ENCODE data around the gene LMF1. TPM values are rescaled to one million over a fixed set of nuclear protein-coding genes. Genes with fewer than 3 reads are reported as not detected.
"Not testable (repeated sequence)": the region's sequence is repeated elsewhere in the genome, so short reads cannot be mapped to it uniquely, and the experiment has no call there.

Gene LMF1
- total RNA-seq, 1 donor from 2014 or later = 19.0 TPM

DNA sequence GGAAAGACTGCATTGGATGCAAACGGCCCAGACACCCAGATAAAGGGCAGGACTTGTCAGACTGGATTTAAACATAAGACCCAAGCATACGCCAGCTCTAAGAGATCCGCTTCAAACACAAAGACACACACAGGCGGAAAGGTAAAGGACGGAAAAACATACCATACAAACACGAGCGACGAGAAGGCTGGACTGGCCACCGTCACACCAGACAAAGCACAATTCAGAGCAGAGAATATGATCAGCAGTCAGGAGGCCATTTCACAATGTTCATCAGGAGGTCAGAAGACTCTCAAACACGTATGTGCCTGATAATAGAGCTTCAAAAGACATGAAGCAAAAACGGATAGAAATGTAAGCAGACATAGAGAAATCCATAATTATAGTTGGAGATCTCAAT lies 85.4 kb downstream of the LMF1 start:
- no peak for TF ChIP-seq CTCF (IDR thresholded peaks at IDR 0.05)

GRCh38 chr16:884232-884631 lies 86.6 kb downstream of the LMF1 start:
- DNase-seq (no peak), ATAC-seq (no peak)
- Histone ChIP-seq H3K4me1 (no peaks in the 10 kb centered on the region), H3K36me3 (no peaks in the 10 kb centered on the region), H3K27ac (no peak overlapping the region), H3K9me3 (peaks cover 10% of the 10 kb centered on the region), H3K27me3 (no peaks in the 10 kb centered on the region), H3K4me3 (no peak overlapping the region)
- TF ChIP-seq CTCF (IDR thresholded peaks at IDR 0.05) = no peak
- intact Hi-C loops (cut with DNase I) = no loop called here

More for the DNA sequence above, 85.4 kb downstream of the LMF1 start:
- Histone ChIP-seq H3K27ac (no peak overlapping the region), H3K36me3 (no peaks in the 10 kb centered on the region), H3K27me3 (no peaks in the 10 kb centered on the region), H3K4me1 (no peaks in the 10 kb centered on the region), H3K9me3 (peaks cover 10% of the 10 kb centered on the region), H3K4me3 (no peak overlapping the region)
- ATAC-seq (no peak), DNase-seq (no peak)
- intact Hi-C loops (cut with DNase I) = no loop called here

GRCh38 chr16:883781-884180 lies 87.0 kb downstream of the LMF1 start:
- no peak overlapping the region for H3K27ac ChIP-seq
- no peak for DNase-seq
- intact Hi-C loops (cut with DNase I) = no loop called here
- H3K9me3 ChIP-seq = peaks cover 10% of the 10 kb centered on the region
- H3K4me1 ChIP-seq = no peaks in the 10 kb centered on the region
- H3K36me3 ChIP-seq = no peaks in the 10 kb centered on the region
- H3K27me3 ChIP-seq = no peaks in the 10 kb centered on the region
- no peak overlapping the region for H3K4me3 ChIP-seq
- TF ChIP-seq CTCF (IDR thresholded peaks at IDR 0.05) = no peak
- no peak for ATAC-seq

GRCh38 chr16:883340-883739 lies 87.4 kb downstream of the LMF1 start:
- DNase-seq (no peak), ATAC-seq (no peak)
- no peak overlapping the region for H3K4me3 ChIP-seq
- no peaks in the 10 kb centered on the region for H3K27me3 ChIP-seq
- H3K36me3 ChIP-seq = no peaks in the 10 kb centered on the region
- intact Hi-C loops (cut with DNase I) = no loop called here
- no peaks in the 10 kb centered on the region for H3K4me1 ChIP-seq
- TF ChIP-seq CTCF (IDR thresholded peaks at IDR 0.05) = no peak
- H3K27ac ChIP-seq = no peak overlapping the region
- H3K9me3 ChIP-seq = peaks cover 10% of the 10 kb centered on the region

DNA sequence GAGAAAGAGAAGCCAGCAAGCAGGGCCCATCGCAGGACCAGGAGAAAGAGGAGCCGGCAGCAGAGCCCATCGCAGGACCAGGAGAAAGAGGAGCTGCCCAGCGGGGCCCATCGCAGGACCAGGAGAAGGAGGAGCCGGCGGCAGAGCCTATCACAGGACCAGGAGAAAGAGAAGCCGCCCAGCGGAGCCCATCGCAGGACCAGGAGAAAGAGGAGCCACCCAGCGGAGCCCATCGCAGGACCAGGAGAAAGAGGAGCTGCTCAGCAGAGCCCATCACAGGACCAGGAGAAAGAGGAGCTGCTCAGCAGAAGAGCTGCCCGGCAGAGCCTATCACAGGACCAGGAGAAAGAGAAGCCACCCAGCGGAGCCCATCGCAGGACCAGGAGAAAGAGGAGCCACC lies 88.1 kb downstream of the LMF1 start:
- ATAC-seq = not testable (repeated sequence)

DNA sequence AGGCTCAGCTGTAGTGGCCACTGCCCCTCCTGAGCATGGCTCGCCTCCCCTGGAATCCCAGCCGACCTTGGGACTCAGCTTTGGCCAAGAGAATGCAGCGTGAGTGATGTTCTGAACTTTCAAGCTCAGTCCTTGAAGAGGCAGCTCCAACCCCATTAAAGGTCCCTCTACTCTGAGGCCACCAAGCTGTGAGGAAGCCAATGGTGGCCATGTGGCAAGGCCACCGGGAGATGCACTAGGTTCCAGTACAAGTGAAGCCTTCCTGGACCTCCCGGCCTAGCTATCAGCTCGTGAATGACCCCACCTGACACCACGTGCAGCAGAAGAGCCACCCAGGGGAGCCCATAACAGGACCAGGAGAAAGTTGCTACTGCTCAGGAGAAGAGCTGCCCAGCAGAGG lies 88.5 kb downstream of the LMF1 start:
- no peak for TF ChIP-seq CTCF (IDR thresholded peaks at IDR 0.05)
- Histone ChIP-seq H3K9me3 (peaks cover 10% of the 10 kb centered on the region), H3K4me1 (no peaks in the 10 kb centered on the region), H3K4me3 (no peak overlapping the region), H3K36me3 (no peaks in the 10 kb centered on the region), H3K27ac (no peak overlapping the region), H3K27me3 (no peaks in the 10 kb centered on the region)
- no peak for ATAC-seq
- no peak for DNase-seq
- intact Hi-C loops (cut with DNase I) = no loop called here

More for the DNA sequence above, 88.1 kb downstream of the LMF1 start:
- H3K4me3 ChIP-seq; H3K4me1 ChIP-seq; H3K27me3 ChIP-seq; intact Hi-C loops (cut with DNase I); H3K27ac ChIP-seq; DNase-seq; H3K36me3 ChIP-seq; H3K9me3 ChIP-seq: not testable (repeated sequence)

Data from upper lobe of right lung (tissue), 1 donor.